ENCODE results near the gene PDE7B. TPM values are rescaled to one million over a fixed set of nuclear protein-coding genes. Genes with fewer than 3 reads are reported as not detected.
"Not testable (repeated sequence)": the region's sequence is repeated elsewhere in the genome, so short reads cannot be mapped to it uniquely, and the experiment has no call there.

PDE7B gene
- total RNA-seq, 1 donor from 2014 or later = 0.62 TPM

DNA sequence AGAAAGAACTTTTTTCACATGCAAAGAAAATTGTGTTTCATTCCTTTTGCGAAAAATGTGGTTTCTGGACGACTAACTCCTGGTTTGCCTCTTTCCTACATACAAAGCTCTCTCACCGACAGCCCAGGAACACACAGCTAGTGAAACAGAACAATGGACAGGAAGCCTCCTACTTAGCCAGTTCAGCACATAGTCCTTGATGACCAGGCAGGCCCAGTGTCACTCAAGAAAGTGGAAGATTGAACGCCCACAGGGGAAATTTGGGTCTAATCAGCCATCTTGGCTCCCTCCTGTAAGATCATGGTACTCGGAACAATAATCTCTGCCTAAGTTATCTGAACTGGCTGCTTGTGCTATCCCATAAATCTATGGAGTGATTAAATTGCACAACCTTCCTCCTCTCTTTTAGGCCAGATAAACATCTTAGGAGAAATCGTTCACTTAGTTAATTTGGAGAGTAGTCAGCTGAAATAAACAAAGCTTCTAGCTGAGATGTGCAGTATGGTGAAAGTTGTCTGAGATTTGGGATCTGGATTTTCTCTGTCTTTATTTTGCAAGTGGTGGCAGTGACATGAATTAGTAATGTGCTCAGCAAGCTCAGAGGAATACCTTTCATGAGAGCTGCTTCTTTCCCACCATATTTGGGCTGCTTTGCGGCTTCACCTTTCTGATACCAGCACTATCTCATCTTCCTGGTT lies 251.6 kb downstream of the PDE7B start:
- DNase-seq (ENCODE audit: low spot score) = peak; percentile 23
- TF ChIP-seq, protein P1, sequence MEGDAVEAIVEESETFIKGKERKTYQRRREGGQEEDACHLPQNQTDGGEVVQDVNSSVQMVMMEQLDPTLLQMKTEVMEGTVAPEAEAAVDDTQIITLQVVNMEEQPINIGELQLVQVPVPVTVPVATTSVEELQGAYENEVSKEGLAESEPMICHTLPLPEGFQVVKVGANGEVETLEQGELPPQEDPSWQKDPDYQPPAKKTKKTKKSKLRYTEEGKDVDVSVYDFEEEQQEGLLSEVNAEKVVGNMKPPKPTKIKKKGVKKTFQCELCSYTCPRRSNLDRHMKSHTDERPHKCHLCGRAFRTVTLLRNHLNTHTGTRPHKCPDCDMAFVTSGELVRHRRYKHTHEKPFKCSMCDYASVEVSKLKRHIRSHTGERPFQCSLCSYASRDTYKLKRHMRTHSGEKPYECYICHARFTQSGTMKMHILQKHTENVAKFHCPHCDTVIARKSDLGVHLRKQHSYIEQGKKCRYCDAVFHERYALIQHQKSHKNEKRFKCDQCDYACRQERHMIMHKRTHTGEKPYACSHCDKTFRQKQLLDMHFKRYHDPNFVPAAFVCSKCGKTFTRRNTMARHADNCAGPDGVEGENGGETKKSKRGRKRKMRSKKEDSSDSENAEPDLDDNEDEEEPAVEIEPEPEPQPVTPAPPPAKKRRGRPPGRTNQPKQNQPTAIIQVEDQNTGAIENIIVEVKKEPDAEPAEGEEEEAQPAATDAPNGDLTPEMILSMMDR (IDR thresholded peaks at IDR 0.05; ENCODE audit: unreplicated experiment) = no peak
- H3K27ac Mint-ChIP-seq (ENCODE audit: unreplicated experiment) = peak overlapping the region; percentile 83
- H3K4me1 Mint-ChIP-seq (ENCODE audit: unreplicated experiment) = peaks cover 28% of the 10 kb centered on the region
- H3K9me3 Mint-ChIP-seq (ENCODE audit: unreplicated experiment) = no peaks in the 10 kb centered on the region
- no peaks in the 10 kb centered on the region for H3K27me3 Mint-ChIP-seq (ENCODE audit: unreplicated experiment)
- no peaks in the 10 kb centered on the region for H3K36me3 Mint-ChIP-seq (ENCODE audit: low read depth, unreplicated experiment)
- no peak overlapping the region for H3K4me3 Mint-ChIP-seq (ENCODE audit: unreplicated experiment)

DNA sequence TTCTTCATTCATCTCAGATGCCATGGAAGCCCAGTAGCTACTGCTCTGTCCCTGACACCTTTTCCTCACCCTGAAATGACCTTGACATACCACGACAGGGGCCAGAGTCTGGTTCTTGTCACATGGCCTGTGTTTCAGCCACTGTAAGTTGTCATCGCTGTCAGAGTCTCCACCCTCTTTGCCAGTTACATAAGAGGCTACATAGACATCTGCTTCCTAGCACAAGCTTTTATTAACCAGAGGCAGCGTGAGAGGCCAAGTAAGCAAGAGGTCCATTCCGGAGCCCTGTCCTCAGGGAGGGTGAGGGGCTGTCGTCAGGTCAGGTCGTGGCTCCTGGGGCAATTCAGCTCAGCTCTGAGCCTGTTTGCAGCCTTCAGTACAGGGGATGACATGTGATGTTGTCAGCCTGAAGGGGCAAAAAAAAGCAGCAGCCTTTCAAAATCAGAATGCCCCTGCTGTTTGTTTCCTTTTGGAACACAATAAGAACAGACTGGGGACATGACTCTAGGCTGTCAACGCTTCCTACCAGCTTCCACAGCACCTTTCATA lies 252.3 kb downstream of the PDE7B start:
- TF ChIP-seq, protein P1 (IDR thresholded peaks at IDR 0.05; ENCODE audit: unreplicated experiment) = no peak
- H3K36me3 Mint-ChIP-seq (ENCODE audit: low read depth, unreplicated experiment) = no peaks in the 10 kb centered on the region
- H3K27me3 Mint-ChIP-seq (ENCODE audit: unreplicated experiment) = no peaks in the 10 kb centered on the region
- no peak for DNase-seq (ENCODE audit: low spot score)
- H3K9me3 Mint-ChIP-seq (ENCODE audit: unreplicated experiment) = no peaks in the 10 kb centered on the region
- peaks cover 34% of the 10 kb centered on the region for H3K4me1 Mint-ChIP-seq (ENCODE audit: unreplicated experiment)
- peak overlapping the region; percentile 83 for H3K27ac Mint-ChIP-seq (ENCODE audit: unreplicated experiment)
- no peak overlapping the region for H3K4me3 Mint-ChIP-seq (ENCODE audit: unreplicated experiment)

DNA sequence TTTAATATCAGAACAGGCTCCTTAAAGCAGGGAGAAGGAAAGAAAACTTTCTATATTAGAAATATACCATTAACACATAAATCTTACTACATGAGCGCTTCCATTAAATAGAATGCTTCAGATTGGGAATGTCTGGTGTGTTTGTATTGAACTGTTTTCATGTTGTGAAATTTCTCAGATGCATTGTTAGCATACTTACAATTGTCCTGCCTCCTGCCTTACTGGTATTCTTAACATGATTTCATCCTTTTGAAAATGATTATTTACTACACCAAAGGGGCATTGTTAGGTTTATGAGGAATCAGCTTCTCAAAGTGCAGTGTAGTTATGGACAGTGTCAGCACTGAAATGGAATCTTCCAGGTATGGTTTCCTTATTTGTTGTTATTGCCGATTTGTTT lies 253.1 kb downstream of the PDE7B start:
- Mint-ChIP-seq H3K27ac (ENCODE audit: unreplicated experiment) (peak overlapping the region; percentile 83), H3K36me3 (ENCODE audit: low read depth, unreplicated experiment) (no peaks in the 10 kb centered on the region), H3K4me3 (ENCODE audit: unreplicated experiment) (no peak overlapping the region), H3K4me1 (ENCODE audit: unreplicated experiment) (peaks cover 36% of the 10 kb centered on the region), H3K9me3 (ENCODE audit: unreplicated experiment) (no peaks in the 10 kb centered on the region), H3K27me3 (ENCODE audit: unreplicated experiment) (no peaks in the 10 kb centered on the region)
- TF ChIP-seq, protein P1 (IDR thresholded peaks at IDR 0.05; ENCODE audit: unreplicated experiment) = no peak
- DNase-seq (ENCODE audit: low spot score) = no peak

DNA sequence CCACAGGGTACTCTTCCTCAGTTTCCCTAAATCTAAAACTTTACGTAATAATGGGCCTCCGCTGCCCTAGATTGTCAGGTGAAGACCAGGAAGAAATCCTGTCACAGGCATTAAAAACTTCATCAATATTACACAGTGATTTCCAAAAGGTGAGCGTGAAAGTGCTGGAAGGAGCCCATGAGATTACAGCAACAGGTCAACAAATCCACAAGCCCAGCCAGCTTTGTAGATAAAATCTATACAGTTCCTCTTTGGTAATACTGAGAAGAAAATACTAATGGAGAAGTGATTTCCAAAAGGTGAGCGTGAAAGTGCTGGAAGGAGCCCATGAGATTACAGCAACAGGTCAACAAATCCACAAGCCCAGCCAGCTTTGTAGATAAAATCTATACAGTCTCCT lies 254.3 kb downstream of the PDE7B start:
- H3K27me3 Mint-ChIP-seq (ENCODE audit: unreplicated experiment); H3K9me3 Mint-ChIP-seq (ENCODE audit: unreplicated experiment); H3K27ac Mint-ChIP-seq (ENCODE audit: unreplicated experiment); DNase-seq (ENCODE audit: low spot score); H3K4me3 Mint-ChIP-seq (ENCODE audit: unreplicated experiment); H3K36me3 Mint-ChIP-seq (ENCODE audit: low read depth, unreplicated experiment): not testable (repeated sequence)
- peaks cover 37% of the 10 kb centered on the region for H3K4me1 Mint-ChIP-seq (ENCODE audit: unreplicated experiment)

DNA sequence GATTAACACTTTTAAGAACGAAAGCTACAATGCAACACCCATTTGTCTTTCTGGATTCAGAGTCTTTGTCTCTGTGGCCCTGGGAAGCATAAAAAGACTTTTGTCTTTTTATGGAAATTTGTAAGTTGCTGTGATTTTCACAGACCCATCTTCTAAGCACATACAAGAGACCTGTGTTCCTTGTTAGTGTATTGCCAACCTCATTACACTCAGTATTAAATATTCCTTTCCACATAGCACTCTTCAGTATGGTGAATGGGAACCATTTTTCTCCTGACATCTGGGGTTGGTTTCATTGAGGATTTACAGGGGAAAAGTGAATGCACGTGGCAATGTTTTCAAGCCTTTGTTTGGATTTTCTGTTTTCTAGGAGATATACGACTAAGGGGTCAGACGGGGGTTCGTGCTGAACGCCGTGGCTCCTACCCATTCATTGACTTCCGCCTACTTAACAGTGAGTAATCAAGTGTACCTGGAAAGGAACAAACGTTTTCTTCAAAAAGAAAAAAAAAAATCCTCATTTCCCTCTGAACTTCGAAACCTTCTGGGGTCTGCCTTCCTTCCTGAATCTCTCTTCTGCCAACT lies 257.0 kb downstream of the PDE7B start:
- H3K4me1 Mint-ChIP-seq (ENCODE audit: unreplicated experiment) = peaks cover 33% of the 10 kb centered on the region
- H3K9me3 Mint-ChIP-seq (ENCODE audit: unreplicated experiment) = no peaks in the 10 kb centered on the region
- no peaks in the 10 kb centered on the region for H3K36me3 Mint-ChIP-seq (ENCODE audit: low read depth, unreplicated experiment)
- peak overlapping the region; percentile 75 for H3K27ac Mint-ChIP-seq (ENCODE audit: unreplicated experiment)
- TF ChIP-seq, protein P1 (IDR thresholded peaks at IDR 0.05; ENCODE audit: unreplicated experiment) = no peak
- no peak overlapping the region for H3K4me3 Mint-ChIP-seq (ENCODE audit: unreplicated experiment)
- no peak for DNase-seq (ENCODE audit: low spot score)
- H3K27me3 Mint-ChIP-seq (ENCODE audit: unreplicated experiment) = no peaks in the 10 kb centered on the region

Measured in endothelial cell (in vitro differentiated cells).